ENCODE data around the gene PRR12.

The PRR12 gene

GRCh38 chr19:49554701-49555181 is 36.2 kb upstream of the PRR12 start:
- Histone ChIP-seq H3K36me3 (ENCODE audit: control insufficient read depth in 2 of 2, insufficient read depth in 1 of 2, low read length in 2 of 2) (peaks cover 33 to 53% of the 10 kb centered on the region in 2 experiments), H3K4me1 (ENCODE audit: control insufficient read depth, insufficient read depth, low read length) (no peaks in the 10 kb centered on the region), H3K4me3 (ENCODE audit: low read depth, low read length) (no peak overlapping the region), H3K9me3 (ENCODE audit: control insufficient read depth, insufficient read depth, low read depth, low read length) (no peaks in the 10 kb centered on the region), H3K27ac (ENCODE audit: extremely low read depth, low read depth, low read length) (no peak overlapping the region)
- ChIA-PET CTCF (interaction anchor here (10.6 to 11.7 kb wide), 2 partner anchors 17 to 48 kb away, joined by 99 to 299 read pairs; no protein-coding TSS in a partner anchor), POLR2A (interaction anchor here (0.5 to 1.3 kb wide), 2 partner anchors 25 to 901 kb away, joined by 3 to 4 read pairs; no protein-coding TSS in a partner anchor)
- TF ChIP-seq ZNF112 (tag by site-specific recombination; IDR thresholded peaks at IDR 0.05) (no peak), ZFP41 (tag by site-specific recombination; IDR thresholded peaks at IDR 0.05; ENCODE audit: borderline replicate concordance) (no peak), GLIS2 (tag by site-specific recombination; IDR thresholded peaks at IDR 0.05) (no peak), ZNF10 (tag by site-specific recombination; IDR thresholded peaks at IDR 0.05) (no peak), ZNF335 (tag by site-specific recombination; conservative IDR thresholded peaks at IDR 0.05) (no peak), ZNF529 (tag by site-specific recombination; IDR thresholded peaks at IDR 0.05; ENCODE audit: insufficient replicate concordance) (no peak), GFI1B (tag by site-specific recombination; IDR thresholded peaks at IDR 0.05) (no peak), ZNF548 (tag by site-specific recombination; IDR thresholded peaks at IDR 0.05) (no peak), ZNF623 (tag by site-specific recombination; IDR thresholded peaks at IDR 0.05) (peak; percentile 78), INSM2 (tag by site-specific recombination; IDR thresholded peaks at IDR 0.05) (no peak), ZNF585B (tag by site-specific recombination; IDR thresholded peaks at IDR 0.05) (no peak), SCRT2 (tag by site-specific recombination; IDR thresholded peaks at IDR 0.05) (peak; percentile 43; the same call in 1 of the 2 replicates)

GRCh38 chr19:49555600-49556411 is 35.2 kb upstream of the PRR12 start:
- TF ChIP-seq ZNF138 (tag by site-specific recombination; IDR thresholded peaks at IDR 0.05; ENCODE audit: borderline replicate concordance) (no peak), ZNF768 (tag by site-specific recombination; IDR thresholded peaks at IDR 0.05) (no peak), ZNF292 (tag by site-specific recombination; IDR thresholded peaks at IDR 0.05; ENCODE audit: borderline replicate concordance, low read depth) (no peak), ZNF202 (tag by site-specific recombination; IDR thresholded peaks at IDR 0.05; ENCODE audit: borderline replicate concordance) (no peak)
- Histone ChIP-seq H3K27ac (ENCODE audit: extremely low read depth, low read depth, low read length) (no peak overlapping the region), H3K9me3 (ENCODE audit: control insufficient read depth, insufficient read depth, low read depth, low read length) (no peaks in the 10 kb centered on the region), H3K4me1 (ENCODE audit: control insufficient read depth, insufficient read depth, low read length) (no peaks in the 10 kb centered on the region), H3K4me3 (ENCODE audit: low read depth, low read length) (no peak overlapping the region), H3K36me3 (ENCODE audit: control insufficient read depth in 2 of 2, insufficient read depth in 1 of 2, low read length in 2 of 2) (peaks cover 33 to 63% of the 10 kb centered on the region in 2 experiments)
- ChIA-PET POLR2A (interaction anchor here (0.7 kb wide), 1 partner anchor 9 kb away, joined by 5 read pairs; no protein-coding TSS in a partner anchor), CTCF (interaction anchor here (2.0 to 10.6 kb wide), 2 partner anchors 9 to 16 kb away, joined by 11 to 99 read pairs; no protein-coding TSS in a partner anchor)

- CTCF ChIA-PET = interaction anchor here (2.0 to 10.6 kb wide), 2 partner anchors 10 to 15 kb away, joined by 11 to 99 read pairs; no protein-coding TSS in a partner anchor
- peaks cover 33 to 65% of the 10 kb centered on the region in 2 experiments for H3K36me3 ChIP-seq (ENCODE audit: control insufficient read depth in 2 of 2, insufficient read depth in 1 of 2, low read length in 2 of 2)
- H3K4me1 ChIP-seq (ENCODE audit: control insufficient read depth, insufficient read depth, low read length) = no peaks in the 10 kb centered on the region; the same call in 1 of the 2 replicates
- POLR2A ChIA-PET = interaction anchor here (0.6 kb wide), 1 partner anchor 61 kb away, joined by 3 read pairs; no protein-coding TSS in a partner anchor
- H3K4me3 ChIP-seq (ENCODE audit: low read depth, low read length) = no peak overlapping the region
- no peaks in the 10 kb centered on the region for H3K9me3 ChIP-seq (ENCODE audit: control insufficient read depth, insufficient read depth, low read depth, low read length)
- no peak overlapping the region for H3K27ac ChIP-seq (ENCODE audit: extremely low read depth, low read depth, low read length)
- no peak for TF ChIP-seq ZNF600 (tag by site-specific recombination; IDR thresholded peaks at IDR 0.05)
- TF ChIP-seq ZNF548 (tag by site-specific recombination; IDR thresholded peaks at IDR 0.05) = no peak
- 0 out of 2 replicates have a peak, but pooled peaks have one; percentile 26 for TF ChIP-seq ZBTB7A (tag by site-specific recombination; IDR thresholded peaks at IDR 0.05; ENCODE audit: low read depth)
- 0 out of 2 replicates have a peak, but pooled peaks have one; percentile 50 for TF ChIP-seq ZNF449 (tag by site-specific recombination; IDR thresholded peaks at IDR 0.05)
- TF ChIP-seq ZNF792 (tag by site-specific recombination; IDR thresholded peaks at IDR 0.05) = no peak
- no peak for TF ChIP-seq REPIN1 (tag by site-specific recombination; IDR thresholded peaks at IDR 0.05; ENCODE audit: low read depth)
- 0 out of 2 replicates have a peak, but pooled peaks have one; percentile 33 for TF ChIP-seq ZNF580 (tag by site-specific recombination; IDR thresholded peaks at IDR 0.05)
Observed at GRCh38 chr19:49556412-49557398, 34.3 kb upstream of the PRR12 start.

Data from HEK293 (cell line).